Measurements from ENCODE around the gene CCP110. TPM values are rescaled to one million over a fixed set of nuclear protein-coding genes. Genes with fewer than 3 reads are reported as not detected.
A peak's percentile ranks its signal among the peaks of the same experiment; 100 is the strongest.

Gene CCP110
- total RNA-seq, 1 donor from 2014 or later: 14.7 TPM

DNA sequence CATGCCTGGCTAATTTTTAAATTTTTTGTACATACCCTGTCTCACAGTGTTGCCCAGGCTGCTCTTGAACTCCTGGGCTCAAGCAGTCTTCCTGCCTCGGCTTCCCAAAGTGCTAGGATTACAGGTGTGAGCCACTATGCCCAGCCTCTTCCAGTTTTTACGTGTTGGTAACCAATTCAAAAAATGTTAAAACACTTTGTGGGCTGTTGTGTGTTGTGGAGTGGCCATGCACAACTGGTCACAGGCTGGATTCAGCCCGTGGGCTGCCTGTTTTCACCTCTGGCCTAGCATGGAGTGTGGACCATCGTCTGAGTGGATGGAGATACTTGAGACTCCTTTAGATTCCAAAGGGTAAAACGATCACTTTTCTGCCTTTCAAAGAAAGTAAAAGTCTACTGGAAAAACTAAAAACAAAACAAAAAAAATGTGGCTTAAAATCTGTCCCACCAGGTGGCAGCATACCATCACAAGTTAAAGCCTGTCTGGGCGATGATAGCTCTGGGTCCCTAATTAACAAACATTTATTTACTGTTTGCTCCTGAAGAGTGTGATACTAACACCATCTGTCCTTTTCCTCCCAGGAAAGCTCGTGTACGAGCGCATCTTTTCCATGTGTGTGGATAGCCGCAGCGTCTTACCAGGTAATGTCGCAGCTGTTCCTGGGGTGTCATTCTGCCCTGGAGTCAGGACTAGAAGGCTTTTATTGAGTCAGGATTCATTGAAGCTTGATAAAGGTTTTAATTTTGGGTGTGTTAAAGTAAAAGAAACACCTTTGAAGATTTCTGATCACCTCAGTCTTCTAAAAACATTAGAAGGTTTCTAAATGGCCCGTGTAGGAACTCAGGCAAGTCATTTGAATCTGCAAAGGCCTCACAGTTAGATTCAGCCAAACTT is 77.6 kb downstream of the CCP110 start:
- Histone ChIP-seq H4K20me1 (ENCODE audit: insufficient read depth, low read length) (peaks cover 10% of the 10 kb centered on the region), H3K36me3 (ENCODE audit: insufficient read depth, low read length) (peaks cover 7% of the 10 kb centered on the region), H3K9ac (ENCODE audit: low read length) (no peak overlapping the region), H3K27me3 (ENCODE audit: insufficient read depth, low read length) (no peaks in the 10 kb centered on the region), H2AFZ (ENCODE audit: low read depth, low read length) (no peak overlapping the region), H3K4me2 (ENCODE audit: low read length) (no peak overlapping the region), H3K79me2 (ENCODE audit: insufficient read depth, low read length) (no peaks in the 10 kb centered on the region), H3K4me1 (ENCODE audit: insufficient read depth, low read length) (no peaks in the 10 kb centered on the region), H3K27ac (ENCODE audit: low read depth, low read length) (no peak overlapping the region), H3K9me3 (ENCODE audit: insufficient read depth, low read depth, low read length) (no peaks in the 10 kb centered on the region), H3K4me3 (ENCODE audit: insufficient read depth, low read depth, low read length) (no peak overlapping the region)
- Mint-ChIP-seq H3K9me3 (ENCODE audit: unreplicated experiment) (peaks cover 2% of the 10 kb centered on the region), H3K36me3 (ENCODE audit: low read depth, unreplicated experiment) (peaks cover 14% of the 10 kb centered on the region), H3K27ac (ENCODE audit: unreplicated experiment) (peak overlapping the region; percentile 47), H3K4me1 (ENCODE audit: low read depth, unreplicated experiment) (peaks cover 13% of the 10 kb centered on the region), H3K4me3 (ENCODE audit: unreplicated experiment) (no peak overlapping the region), H3K27me3 (ENCODE audit: low read depth, unreplicated experiment) (no peaks in the 10 kb centered on the region)
- TF ChIP-seq CTCF (IDR thresholded peaks at IDR 0.05; ENCODE audit: insufficient read depth, low read depth, low read length) (peak; percentile 67), EZH2 (IDR thresholded peaks at IDR 0.05; ENCODE audit: insufficient read depth, low read length) (no peak)
- FAIRE-seq (no peak), DNase-seq (ENCODE audit: low read depth) (no peak)

Other genes starting within 250 kb of the CCP110 start
- not detected in 2 replicates for gene CLEC19A, start 238.2 kb upstream of the CCP110 start, total RNA-seq
- 0.11 TPM in 1 of 2 replicates, not detected in the other for gene TMC5, start 106.1 kb upstream of the CCP110 start, total RNA-seq
- gene GDE1, start 1.8 kb upstream of the CCP110 start, total RNA-seq: 94.7 and 99.7 TPM in 2 replicates
- gene VPS35L, start 31.8 kb downstream of the CCP110 start, total RNA-seq: 45.0 and 51.0 TPM in 2 replicates
- 22.7 and 22.9 TPM in 2 replicates for gene KNOP1, start 194.3 kb downstream of the CCP110 start, total RNA-seq
- gene IQCK, start 194.3 kb downstream of the CCP110 start, total RNA-seq: 5.9 and 7.9 TPM in 2 replicates